H1 (cell line): Measurements from ENCODE around the gene RAI2. TPM values are rescaled to one million over a fixed set of nuclear protein-coding genes. Genes with fewer than 3 reads are reported as not detected.

Experiments used
- CTCF ChIA-PET: fragments of 300-600 bp; sonication (Branson Sonifier 250); formaldehyde crosslinking; loops from one replicate; lab custom pipeline; 2021; ENCODE audit not compliant: partially characterized antibody; lab: Charles Lee
- POLR2A ChIA-PET: fragments of 300-600 bp; sonication (Branson Sonifier 250); formaldehyde crosslinking; loops from one replicate; lab custom pipeline; 2021; ENCODE audit warnings: inconsistent platforms; ENCODE audit not compliant: partially characterized antibody; lab: Charles Lee
- DNase-seq, 2 experiments: peaks; one replicate each; pipeline versions ENCODE4 v3.0.0 to v3.0.0-alpha.2; 2010 to 2022; ENCODE audit warnings: low spot score in 2 of 2, low read depth in 1 of 2, mixed read lengths in 1 of 2
- FAIRE-seq: peaks from 2 replicates; lab custom pipeline; 2011; peaks lifted over from hg19 to GRCh38; lab: Jason Lieb, UNC
- H2AFZ ChIP-seq: 2 replicates; pipeline ENCODE4 v1.8.1; 2012; ENCODE audit warnings: low read length, inconsistent platforms
- H2AK5ac ChIP-seq: 2 replicates; pipeline ENCODE4 v1.6.1; 2013; ENCODE audit warnings: low read depth, low read length
- H2BK120ac ChIP-seq: replicated peaks from 2 replicates; pipeline ENCODE3; 2013; ENCODE audit warnings: low read depth, low read length, inconsistent platforms
- H2BK12ac ChIP-seq: 2 replicates; pipeline ENCODE4 v1.6.1; 2013; ENCODE audit warnings: low read depth, low read length
- H2BK15ac ChIP-seq: 2 replicates; pipeline ENCODE4 v1.6.1; 2013; ENCODE audit warnings: low read length
- H2BK20ac ChIP-seq: 2 replicates; pipeline ENCODE4 v1.6.1; 2013; ENCODE audit warnings: low read length
- H2BK5ac ChIP-seq: 2 replicates; pipeline ENCODE4 v1.6.1; 2013; ENCODE audit warnings: low read depth, low read length
- H3K14ac ChIP-seq: 2 replicates; pipeline ENCODE4 v1.6.1; 2013; ENCODE audit warnings: inconsistent platforms; ENCODE audit not compliant: insufficient read length
- H3K18ac ChIP-seq: 2 replicates; pipeline ENCODE4 v1.6.1; 2013; ENCODE audit warnings: low read length; ENCODE audit errors: extremely low read depth
- H3K23ac ChIP-seq: 2 replicates; pipeline ENCODE4 v1.6.1; 2013; ENCODE audit warnings: inconsistent platforms; ENCODE audit not compliant: insufficient read length
- H3K23me2 ChIP-seq: 2 replicates; pipeline ENCODE4 v1.6.1; 2013; ENCODE audit warnings: low read depth, low read length
- H3K27ac ChIP-seq: 2 replicates; pipeline ENCODE4 v1.6.1; 2011; ENCODE audit warnings: low read depth, low read length, inconsistent platforms
- H3K27me3 ChIP-seq, 4 experiments: replicated peaks in 1 of 4; 1 replicate in 1 of 4; 2 replicates in 3 of 4; pipeline versions ENCODE4 v1.6.1 to v1.8.1; 2011 to 2013; ENCODE audit warnings: low read length in 3 of 4, mild to moderate bottlenecking in 3 of 4, inconsistent platforms in 2 of 4, mixed read lengths in 2 of 4, moderate library complexity in 1 of 4; ENCODE audit not compliant: control insufficient read depth in 3 of 4, insufficient read depth in 3 of 4; ENCODE audit errors: extremely low read depth in 1 of 4
- H3K36me3 ChIP-seq, 4 experiments: 2 replicates each; pipeline versions ENCODE4 v1.6.1 to v1.8.1; 2011 to 2013; ENCODE audit warnings: mild to moderate bottlenecking in 4 of 4, low read length in 3 of 4, moderate library complexity in 2 of 4, control low read depth in 1 of 4, inconsistent platforms in 1 of 4; ENCODE audit not compliant: insufficient read depth in 4 of 4, control insufficient read depth in 2 of 4
- H3K4ac ChIP-seq: replicated peaks from 2 replicates; pipeline ENCODE3; 2013; ENCODE audit warnings: low read length, low read depth, mixed read lengths, inconsistent platforms; ENCODE audit not compliant: insufficient read length
- H3K4me1 ChIP-seq, 4 experiments: replicated peaks in 1 of 4; 1 replicate in 1 of 4; 2 replicates in 3 of 4; pipeline versions ENCODE4 v1.6.1 to v1.8.1; 2011 to 2013; ENCODE audit warnings: low read length in 3 of 4, inconsistent platforms in 2 of 4, mixed read lengths in 1 of 4; ENCODE audit not compliant: insufficient read depth in 4 of 4, control insufficient read depth in 3 of 4
- H3K4me2 ChIP-seq, 2 experiments: 2 replicates each; pipeline versions ENCODE4 v1.6.1 to v1.8.1; 2011 to 2013; ENCODE audit warnings: low read depth in 2 of 2, low read length in 2 of 2, control low read depth in 1 of 2, inconsistent platforms in 1 of 2, mild to moderate bottlenecking in 1 of 2; ENCODE audit not compliant: insufficient read depth in 1 of 2
- H3K4me3 ChIP-seq, 4 experiments: fragments of 200-600, 300-600 bp in 1 of 4; sonication (generic), shearing (Covaris generic), sonication (Bioruptor Twin) in 1 of 4; 2 replicates each; pipeline versions ENCODE4 v1.5.1 to v1.8.1; 2011 to 2016; ENCODE audit warnings: low read length in 4 of 4, low read depth in 3 of 4, control low read depth in 2 of 4, inconsistent platforms in 2 of 4, mild to moderate bottlenecking in 2 of 4, mixed read lengths in 1 of 4, moderate library complexity in 1 of 4; ENCODE audit not compliant: insufficient read depth in 2 of 4; ENCODE audit errors: extremely low read depth in 1 of 4
- H3K56ac ChIP-seq: replicated peaks from 2 replicates; pipeline ENCODE3; 2013; ENCODE audit warnings: low read depth, mild to moderate bottlenecking, mixed read lengths, low read length, inconsistent platforms; ENCODE audit not compliant: insufficient read length
- H3K79me1 ChIP-seq: 2 replicates; pipeline ENCODE4 v1.6.1; 2013; ENCODE audit warnings: low read depth, low read length, control low read depth
- H3K79me2 ChIP-seq, 2 experiments: 2 replicates each; pipeline versions ENCODE4 v1.6.1 to v1.8.1; 2012 to 2013; ENCODE audit warnings: low read length in 2 of 2, mild to moderate bottlenecking in 2 of 2, inconsistent platforms in 1 of 2; ENCODE audit not compliant: insufficient read depth in 2 of 2, control insufficient read depth in 1 of 2
- H3K9ac ChIP-seq, 4 experiments: replicated peaks in 1 of 4; 1 replicate in 1 of 4; 2 replicates in 3 of 4; pipeline versions ENCODE4 v1.6.1 to v1.8.1; 2011 to 2013; ENCODE audit warnings: low read depth in 3 of 4, low read length in 3 of 4, control low read depth in 2 of 4, mild to moderate bottlenecking in 2 of 4, moderate library complexity in 2 of 4, inconsistent platforms in 1 of 4; ENCODE audit errors: extremely low read depth in 1 of 4
- H3K9me3 ChIP-seq, 2 experiments: 2 replicates each; pipeline versions ENCODE4 v1.6.1 to v1.8.1; 2012 to 2013; ENCODE audit warnings: mild to moderate bottlenecking in 2 of 2, moderate library complexity in 2 of 2, control low read depth in 1 of 2, inconsistent platforms in 1 of 2, low read depth in 1 of 2, low read length in 1 of 2, mixed read lengths in 1 of 2; ENCODE audit not compliant: insufficient read depth in 2 of 2
- H4K20me1 ChIP-seq, 2 experiments: replicated peaks in 1 of 2; 2 replicates each; pipeline versions ENCODE3 to v1.8.1; 2011 to 2013; ENCODE audit warnings: inconsistent platforms in 2 of 2, low read length in 2 of 2, mild to moderate bottlenecking in 1 of 2; ENCODE audit not compliant: insufficient read depth in 2 of 2, control insufficient read depth in 1 of 2
- H4K5ac ChIP-seq: 2 replicates; pipeline ENCODE4 v1.6.1; 2013; ENCODE audit warnings: low read length, low read depth, mixed read lengths, inconsistent platforms; ENCODE audit not compliant: insufficient read length
- H4K8ac ChIP-seq: 2 replicates; pipeline ENCODE4 v1.8.0; 2013; ENCODE audit warnings: mild to moderate bottlenecking, moderate library complexity, low read length, inconsistent platforms; ENCODE audit not compliant: insufficient read depth; ENCODE audit errors: extremely low read depth
- H4K91ac ChIP-seq: replicated peaks from 2 replicates; pipeline ENCODE3; 2013; ENCODE audit warnings: low read length, mixed read lengths, inconsistent platforms; ENCODE audit not compliant: insufficient read length
- EP300 ChIP-seq, 2 experiments: IDR thresholded peaks; 1 replicate in 1 of 2; 2 replicates in 1 of 2; pipeline ENCODE4 v1.6.1; 2011 to 2012; ENCODE audit warnings: low read depth in 2 of 2, low read length in 2 of 2, mild to moderate bottlenecking in 2 of 2, borderline replicate concordance in 1 of 2, inconsistent platforms in 1 of 2, moderate library complexity in 1 of 2
- WGBS, 2 experiments: shearing (Covaris generic) in 1 of 2; methylation state at CpG; one replicate each; pipeline versions ENCODE4 v1.1.6 to v1.1.7; 2013 to 2015; ENCODE audit warnings: low lambda C conversion rate in 2 of 2, mixed read lengths in 2 of 2, inconsistent platforms in 1 of 2, low coverage in 1 of 2, missing lambda C conversion rate in 1 of 2; ENCODE audit not compliant: insufficient replicate concordance in 2 of 2, insufficient coverage in 1 of 2, insufficient read length in 1 of 2; ENCODE audit errors: extremely low coverage in 1 of 2, missing lambda C conversion rate in 1 of 2; 5-methylcytosine and 5-hydroxymethylcytosine counted together
- polyA plus RNA-seq, 7 experiments: library from polyadenylated mRNA; depleted of rRNA in 3 of 7; stranded (reverse) in 5 of 7; unstranded in 2 of 7; fragments of >200 nt in 5 of 7; fragments of 200-250 nt in 2 of 7; gene quantifications; 1 replicate in 5 of 7; 2 replicates in 1 of 7; 4 replicates in 1 of 7; pipeline versions ENCODE4 v1.2.1 to v1.2.3, GENCODE V29; 2011 to 2013; ENCODE audit warnings: missing spikeins in 2 of 7, mixed read lengths in 2 of 7
- total RNA-seq: library from RNA; stranded (reverse); fragmentation: NEBNext Ultra II Directional; extraction: Animal tissue kit (Norgen Biotek cat#: 25700); gene quantifications from 2 replicates; pipeline ENCODE4 v1.2.1, GENCODE V29; 2021

RAI2 gene
- total and polyA plus RNA-seq, 2 of the 8 experiments (the other 6 are each of a cell fraction or from before 2014, with no cell fraction given) = 0.60 to 2.0 TPM

DNA sequence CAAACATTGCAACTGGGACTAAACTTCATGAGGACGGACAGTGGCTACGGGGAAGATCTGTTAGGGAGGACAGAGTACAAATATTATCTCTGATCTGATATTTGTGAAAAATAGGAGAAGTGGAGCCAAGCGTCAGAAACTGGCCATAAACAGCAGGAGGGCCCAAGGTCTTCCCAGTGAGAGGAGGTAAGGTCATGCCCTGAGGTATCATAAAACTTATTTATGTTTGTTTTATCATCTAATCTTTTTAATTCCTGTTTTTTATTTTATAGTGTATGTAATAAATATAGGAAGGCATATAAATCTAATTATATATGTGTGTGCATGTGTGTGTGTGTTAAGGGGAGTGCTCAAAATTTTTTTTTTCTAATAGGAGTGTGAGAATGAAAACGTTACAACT, 51.8 kb downstream of the RAI2 start:
- H3K79me1 ChIP-seq = no peaks in the 10 kb centered on the region
- no peak overlapping the region for H4K8ac ChIP-seq
- no peak overlapping the region for H3K9ac ChIP-seq
- no peak overlapping the region for H3K27ac ChIP-seq
- H3K4me1 ChIP-seq = no peaks in the 10 kb centered on the region; a peak in 1 of 7 replicates
- H2BK120ac ChIP-seq = no peak overlapping the region
- H2BK12ac ChIP-seq = no peak overlapping the region
- H3K9me3 ChIP-seq = no peaks in the 10 kb centered on the region
- no peak overlapping the region for H2AFZ ChIP-seq
- no peak overlapping the region for H3K4me3 ChIP-seq
- no peak overlapping the region for H2BK20ac ChIP-seq
- H3K79me2 ChIP-seq = no peaks in the 10 kb centered on the region
- H3K36me3 ChIP-seq = no peaks in the 10 kb centered on the region
- no peaks in the 10 kb centered on the region for H3K27me3 ChIP-seq
- no peak overlapping the region for H4K5ac ChIP-seq
- H4K20me1 ChIP-seq = peaks cover 0 to 2% of the 10 kb centered on the region in 2 experiments
- H3K14ac ChIP-seq = no peak overlapping the region
- H3K18ac ChIP-seq = no peak overlapping the region
- no peak overlapping the region for H3K23ac ChIP-seq
- no peak overlapping the region for H3K56ac ChIP-seq
- no peak for DNase-seq
- 78% methylated on average over 4 of the region's 4 CpGs; no CpG with 5 or more reads in 1 of the 2 experiments for WGBS, 2 experiments
- TF ChIP-seq EP300 (IDR thresholded peaks at IDR 0.05; ENCODE audit: borderline replicate concordance in 1 of 2, low read depth in 2 of 2, low read length in 2 of 2) = no peak
- TF ChIP-seq, all 59 proteins: peak for 0
- H4K91ac ChIP-seq = no peak overlapping the region
- no peak overlapping the region for H2BK15ac ChIP-seq
- no peak overlapping the region for H3K4me2 ChIP-seq
- no peak overlapping the region for H3K4ac ChIP-seq
- no peak overlapping the region for H2BK5ac ChIP-seq
- no peaks in the 10 kb centered on the region for H3K23me2 ChIP-seq
- ChIA-PET POLR2A (no interaction called here), CTCF (interaction anchor here (1.0 kb wide), 1 partner anchor 114 kb away, joined by 3 read pairs; no protein-coding TSS in a partner anchor)
- no peak for FAIRE-seq
- no peak overlapping the region for H2AK5ac ChIP-seq
